ENCODE data around the gene ZNF682. TPM values are rescaled to one million over a fixed set of nuclear protein-coding genes. Genes with fewer than 3 reads are reported as not detected.

Gene ZNF682
- total and polyA plus RNA-seq, 4 donors, result 1.3 to 5.2 (median 2.1) TPM

- no peak for TF ChIP-seq CTCF (IDR thresholded peaks at IDR 0.05; ENCODE audit: low read depth, low read length, missing input control)
- no peaks in the 10 kb centered on the region for H3K27me3 ChIP-seq (ENCODE audit: control insufficient read depth in 4 of 4, insufficient read depth in 4 of 4, low read length in 3 of 4)
- peaks cover 0 to 8% (median 7%) of the 10 kb centered on the region in 4 donors for H3K4me1 ChIP-seq (ENCODE audit: control insufficient read depth in 4 of 4, insufficient read depth in 4 of 4, low read length in 3 of 4)
- no peak overlapping the region for H3K27ac ChIP-seq (ENCODE audit: low read depth in 1 of 2, low read length in 2 of 2)
- H3K9me3 ChIP-seq (ENCODE audit: control insufficient read depth in 4 of 4, low read length in 3 of 4), result no peaks in the 10 kb centered on the region
- H3K4me3 ChIP-seq (ENCODE audit: low read depth in 1 of 3, low read length in 3 of 3), result no peak overlapping the region
- no peak for DNase-seq (ENCODE audit: low spot score)
- no peak overlapping the region for H3K9ac ChIP-seq (ENCODE audit: low read depth in 1 of 2, low read length in 2 of 2)
- H3K36me3 ChIP-seq (ENCODE audit: control insufficient read depth in 4 of 4, insufficient read depth in 3 of 4, low read depth in 1 of 4, low read length in 3 of 4), result peaks cover 0 to 15% (median 1%) of the 10 kb centered on the region in 4 donors
- WGBS, result 96% methylated on average over 5 of the region's 5 CpGs
Observed at GRCh38 chr19:20035935-20036334, 3.4 kb downstream of the ZNF682 start.

- H3K36me3 ChIP-seq (ENCODE audit: control insufficient read depth in 4 of 4, insufficient read depth in 3 of 4, low read depth in 1 of 4, low read length in 3 of 4), result peaks cover 0 to 23% (median 8%) of the 10 kb centered on the region in 4 donors
- no peak for DNase-seq (ENCODE audit: low spot score)
- no peaks in the 10 kb centered on the region for H3K4me1 ChIP-seq (ENCODE audit: control insufficient read depth in 4 of 4, insufficient read depth in 4 of 4, low read length in 3 of 4)
- TF ChIP-seq RAD21 (IDR thresholded peaks at IDR 0.05) (no peak), GABPA (IDR thresholded peaks at IDR 0.05 in 1 of 2, conservative IDR thresholded peaks at IDR 0.05 in 1 of 2) (no peak), TAF1 (conservative IDR thresholded peaks at IDR 0.05) (no peak), ATF3 (IDR thresholded peaks at IDR 0.05) (no peak), ZBTB33 (IDR thresholded peaks at IDR 0.05) (no peak), NR2F2 (IDR thresholded peaks at IDR 0.05) (no peak), HNF4G (IDR thresholded peaks at IDR 0.05) (no peak), FOXA1 (IDR thresholded peaks at IDR 0.05) (no peak), MAX (IDR thresholded peaks at IDR 0.05) (no peak), RXRA (IDR thresholded peaks at IDR 0.05) (no peak), SP1 (IDR thresholded peaks at IDR 0.05) (no peak), YY1 (IDR thresholded peaks at IDR 0.05) (no peak), CTCF (IDR thresholded peaks at IDR 0.05; ENCODE audit: low read depth, low read length, missing input control) (no peak), JUND (IDR thresholded peaks at IDR 0.05) (no peak)
- peaks cover 0 to 4% (median under 1%) of the 10 kb centered on the region in 4 donors for H3K9me3 ChIP-seq (ENCODE audit: control insufficient read depth in 4 of 4, low read length in 3 of 4)
- H3K27ac ChIP-seq (ENCODE audit: low read depth in 1 of 2, low read length in 2 of 2), result no peak overlapping the region
- H3K27me3 ChIP-seq (ENCODE audit: control insufficient read depth in 4 of 4, insufficient read depth in 4 of 4, low read length in 3 of 4), result no peaks in the 10 kb centered on the region
- no peak overlapping the region for H3K4me3 ChIP-seq (ENCODE audit: low read depth in 1 of 3, low read length in 3 of 3)
- WGBS, result 97% methylated on average over 6 of the region's 6 CpGs
- H3K9ac ChIP-seq (ENCODE audit: low read depth in 1 of 2, low read length in 2 of 2), result no peak overlapping the region
Observed at GRCh38 chr19:20028611-20029010, 10.7 kb downstream of the ZNF682 start.

Measured in liver (tissue), 9 donors.